HG02885 (cell line): Measurements from ENCODE around the gene AHNAK.

ENCODE experiments used
- ATAC-seq: cut with Tn5 transposase; IDR thresholded peaks from one replicate; pipeline ENCODE4 v1.9.1; 2021; ENCODE audit warnings: mild to moderate bottlenecking; ENCODE audit not compliant: unreplicated experiment, poor library complexity

AHNAK gene

GRCh38 chr11:62538470-62539237 lies 8.0 kb downstream of the AHNAK start:
- ATAC-seq: no peak

- no peak for ATAC-seq
Measured at GRCh38 chr11:62536301-62536957, 10.2 kb downstream of the AHNAK start.

- ATAC-seq: no peak
Measured at GRCh38 chr11:62535802-62536201, 10.8 kb downstream of the AHNAK start.

- ATAC-seq: no peak
Measured at GRCh38 chr11:62534779-62535545, 11.6 kb downstream of the AHNAK start.

GRCh38 chr11:62532096-62532495 lies 14.5 kb downstream of the AHNAK start:
- no peak for ATAC-seq

GRCh38 chr11:62516736-62517371 lies 29.8 kb downstream of the AHNAK start:
- no peak for ATAC-seq

GRCh38 chr11:62514151-62514550 lies 32.5 kb downstream of the AHNAK start:
- no peak for ATAC-seq

- ATAC-seq: no peak
Measured at GRCh38 chr11:62513626-62514025, 33.0 kb downstream of the AHNAK start.

GRCh38 chr11:62512961-62513360 lies 33.6 kb downstream of the AHNAK start:
- no peak for ATAC-seq

- no peak for ATAC-seq
Measured at GRCh38 chr11:62508336-62509058, 38.1 kb downstream of the AHNAK start.

GRCh38 chr11:62507125-62507422 lies 39.5 kb downstream of the AHNAK start:
- ATAC-seq: no peak

- ATAC-seq: no peak
Measured at GRCh38 chr11:62506413-62507124, 40.0 kb downstream of the AHNAK start.

- no peak for ATAC-seq
Measured at GRCh38 chr11:62505440-62506091, 41.0 kb downstream of the AHNAK start.

- no peak for ATAC-seq
Measured at GRCh38 chr11:62505059-62505439, 41.6 kb downstream of the AHNAK start.

- no peak for ATAC-seq
Measured at GRCh38 chr11:62504158-62504973, 42.2 kb downstream of the AHNAK start.

GRCh38 chr11:62502030-62502730 lies 44.4 kb downstream of the AHNAK start:
- ATAC-seq: no peak

GRCh38 chr11:62501432-62501891 lies 45.1 kb downstream of the AHNAK start:
- no peak for ATAC-seq

- no peak for ATAC-seq
Measured at GRCh38 chr11:62500650-62501030, 46.0 kb downstream of the AHNAK start.
